Natural killer cell (primary cell): ENCODE measurements around the gene SRP72. TPM values are rescaled to one million over a fixed set of nuclear protein-coding genes. Genes with fewer than 3 reads are reported as not detected.

Experiments used
- ATAC-seq, 3 donors: fragments of 150-1000 bp in 2 of 3; fragments of 200-7000 bp in 1 of 3; cut with Tn5 transposase; 1 replicate in 1 of 3; 2 replicates in 2 of 3; pipeline ENCODE4 v1.10.0; 2021; ENCODE audit warnings: mild to moderate bottlenecking in 2 of 3, moderate library complexity in 2 of 3
- DNase-seq, 2 donors: peaks; one replicate each; pipeline versions ENCODE4 v3.0.0 to v3.0.0-alpha.2; 2013 to 2021; ENCODE audit warnings: mixed read lengths in 1 of 2
- H3K27ac ChIP-seq: one replicate; pipeline ENCODE4 v1.5.1; 2013; ENCODE audit warnings: mild to moderate bottlenecking, low read length
- H3K27me3 ChIP-seq: one replicate; pipeline ENCODE4 v1.6.1; 2013; ENCODE audit warnings: low read length; ENCODE audit not compliant: control insufficient read depth, insufficient read depth
- H3K36me3 ChIP-seq: one replicate; pipeline ENCODE4 v1.6.1; 2013; ENCODE audit warnings: low read length; ENCODE audit not compliant: control insufficient read depth, insufficient read depth
- H3K4me1 ChIP-seq: one replicate; pipeline ENCODE4 v1.6.1; 2013; ENCODE audit warnings: low read length; ENCODE audit not compliant: control insufficient read depth, insufficient read depth
- H3K4me3 ChIP-seq: one replicate; pipeline ENCODE4 v1.5.1; 2013; ENCODE audit warnings: low read length
- H3K9me3 ChIP-seq: one replicate; pipeline ENCODE4 v1.6.1; 2013; ENCODE audit warnings: low read length; ENCODE audit not compliant: control insufficient read depth, insufficient read depth
- H3K27ac Mint-ChIP-seq, 2 donors: one replicate each; pipeline ENCODE4 v1.8.0; 2022; ENCODE audit warnings: mild to moderate bottlenecking in 2 of 2, mixed read lengths in 2 of 2, moderate library complexity in 1 of 2
- H3K27me3 Mint-ChIP-seq, 2 donors: one replicate each; pipeline ENCODE4 v1.8.0; 2022; ENCODE audit warnings: low read depth in 2 of 2, mixed read lengths in 2 of 2
- H3K36me3 Mint-ChIP-seq: one replicate; pipeline ENCODE4 v1.8.0; 2022; ENCODE audit warnings: mixed read lengths
- H3K4me1 Mint-ChIP-seq, 2 donors: one replicate each; pipeline ENCODE4 v1.8.0; 2022; ENCODE audit warnings: mixed read lengths in 2 of 2
- H3K4me3 Mint-ChIP-seq: one replicate; pipeline ENCODE4 v1.8.0; 2022; ENCODE audit warnings: mild to moderate bottlenecking, moderate library complexity, mixed read lengths
- H3K9me3 Mint-ChIP-seq, 2 donors: one replicate each; pipeline ENCODE4 v1.8.0; 2022; ENCODE audit warnings: mixed read lengths in 2 of 2
- CTCF ChIP-seq: fragments of 200-600 bp; IDR thresholded peaks from one replicate; pipeline ENCODE4 v1.8.0; 2022; ENCODE audit warnings: antibody characterized with exemption
- WGBS: methylation state at CpG from one replicate; pipeline ENCODE4 v1.1.7; 2013; ENCODE audit warnings: missing lambda C conversion rate; ENCODE audit not compliant: insufficient coverage; 5-methylcytosine and 5-hydroxymethylcytosine counted together
- intact Hi-C: fragments of 100-400 bp; cut with micrococcal nuclease; formaldehyde crosslinking; loops from one replicate; pipeline ENCODE4 v1.14.2; 2022
- total RNA-seq, 4 donors: library from RNA; stranded (reverse); fragments of 120-200 nt in 1 of 4; gene quantifications; one replicate each; pipeline versions ENCODE4 v1.2.3 to v1.2.4, GENCODE V29; 2013 to 2022

Gene SRP72
- total RNA-seq, 3 donors from 2014 or later (not counting 1 experiment from before 2014, with no cell fraction given): 102 to 131 (median 120) TPM

- intact Hi-C loops: loop anchor here (1.0 kb wide), 3 partner anchors 119 to 411 kb away; no protein-coding TSS in a partner anchor
- Mint-ChIP-seq H3K27me3 (no peaks in the 10 kb centered on the region), H3K27ac (no peak overlapping the region), H3K4me3 (no peak overlapping the region), H3K9me3 (no peaks in the 10 kb centered on the region), H3K4me1 (no peaks in the 10 kb centered on the region), H3K36me3 (no peaks in the 10 kb centered on the region)
- no peaks in the 10 kb centered on the region for H3K9me3 ChIP-seq
- no peaks in the 10 kb centered on the region for H3K36me3 ChIP-seq
- DNase-seq (no peak), ATAC-seq (no peak)
- H3K27ac ChIP-seq: no peak overlapping the region
- no peaks in the 10 kb centered on the region for H3K4me1 ChIP-seq
- WGBS: 95% methylated on average over 3 of the region's 3 CpGs
- TF ChIP-seq CTCF: no peak
- no peaks in the 10 kb centered on the region for H3K27me3 ChIP-seq
- H3K4me3 ChIP-seq: no peak overlapping the region
Observed at GRCh38 chr4:56425518-56425917, 41.9 kb upstream of the SRP72 start.

- intact Hi-C loops: no loop called here
- no peak overlapping the region for H3K27ac ChIP-seq
- no peak for TF ChIP-seq CTCF
- Mint-ChIP-seq H3K36me3 (no peaks in the 10 kb centered on the region), H3K9me3 (no peaks in the 10 kb centered on the region), H3K27ac (no peak overlapping the region), H3K4me3 (no peak overlapping the region), H3K4me1 (no peaks in the 10 kb centered on the region), H3K27me3 (no peaks in the 10 kb centered on the region)
- no peaks in the 10 kb centered on the region for H3K27me3 ChIP-seq
- DNase-seq (no peak), ATAC-seq (no peak)
- 77% methylated on average over 6 of the region's 6 CpGs for WGBS
- no peaks in the 10 kb centered on the region for H3K9me3 ChIP-seq
- no peaks in the 10 kb centered on the region for H3K36me3 ChIP-seq
- H3K4me3 ChIP-seq: no peak overlapping the region
- H3K4me1 ChIP-seq: no peaks in the 10 kb centered on the region
Observed at GRCh38 chr4:56426273-56426672, 41.1 kb upstream of the SRP72 start.

GRCh38 chr4:56427179-56427578, 40.2 kb upstream of the SRP72 start:
- Mint-ChIP-seq H3K27ac (no peak overlapping the region), H3K9me3 (no peaks in the 10 kb centered on the region), H3K27me3 (no peaks in the 10 kb centered on the region), H3K4me1 (no peaks in the 10 kb centered on the region), H3K36me3 (no peaks in the 10 kb centered on the region), H3K4me3 (no peak overlapping the region)
- H3K4me1 ChIP-seq: no peaks in the 10 kb centered on the region
- no peaks in the 10 kb centered on the region for H3K9me3 ChIP-seq
- H3K4me3 ChIP-seq: no peak overlapping the region
- TF ChIP-seq CTCF: no peak
- DNase-seq (no peak), ATAC-seq (no peak)
- no peak overlapping the region for H3K27ac ChIP-seq
- 93% methylated on average over 1 of the region's 1 CpG for WGBS
- H3K36me3 ChIP-seq: no peaks in the 10 kb centered on the region
- no peaks in the 10 kb centered on the region for H3K27me3 ChIP-seq
- intact Hi-C loops: no loop called here

GRCh38 chr4:56430203-56430602, 37.2 kb upstream of the SRP72 start:
- TF ChIP-seq CTCF: no peak
- intact Hi-C loops: no loop called here
- H3K36me3 ChIP-seq: no peaks in the 10 kb centered on the region
- DNase-seq (no peak), ATAC-seq (no peak)
- no peak overlapping the region for H3K4me3 Mint-ChIP-seq
- H3K27ac Mint-ChIP-seq: no peak overlapping the region
- H3K36me3 Mint-ChIP-seq: no peaks in the 10 kb centered on the region
- no peaks in the 10 kb centered on the region for H3K27me3 Mint-ChIP-seq
- H3K27me3 ChIP-seq: no peaks in the 10 kb centered on the region
- no peak overlapping the region for H3K27ac ChIP-seq
- H3K9me3 ChIP-seq: no peaks in the 10 kb centered on the region
- peaks cover 7% of the 10 kb centered on the region for H3K4me1 ChIP-seq
- no peak overlapping the region for H3K4me3 ChIP-seq
- H3K4me1 Mint-ChIP-seq: peaks cover 5 to 7% of the 10 kb centered on the region in 2 donors
- no peaks in the 10 kb centered on the region for H3K9me3 Mint-ChIP-seq
- WGBS: 93% methylated on average over 2 of the region's 2 CpGs
